ENCODE measurements around the gene MTURN. TPM values are rescaled to one million over a fixed set of nuclear protein-coding genes. Genes with fewer than 3 reads are reported as not detected.

Gene MTURN
- polyA plus RNA-seq, 3 donors = 5.9 to 7.9 (median 7.5) TPM

GRCh38 chr7:30193336-30193943 is 58.7 kb downstream of the MTURN start:
- Histone ChIP-seq H3K79me2 (ENCODE audit: insufficient read depth, low read length) (no peaks in the 10 kb centered on the region), H3K4me3 (replicated peaks in 1 of 3; ENCODE audit: low read depth in 2 of 3, low read length in 3 of 3) (no peak overlapping the region), H3K9ac (ENCODE audit: insufficient read depth, low read length, poor library complexity, severe bottlenecking) (no peak overlapping the region), H3K4me1 (ENCODE audit: control insufficient read depth in 1 of 2, insufficient read depth in 2 of 2, low read length in 2 of 2) (no peaks in the 10 kb centered on the region), H3K4me2 (replicated peaks; ENCODE audit: extremely low read depth, low read length, poor library complexity, severe bottlenecking) (no peak overlapping the region), H3K9me3 (replicated peaks in 1 of 2; ENCODE audit: control insufficient read depth in 1 of 2, insufficient read depth in 1 of 2, low read length in 2 of 2) (peaks cover 41 to 51% of the 10 kb centered on the region in 2 donors), H4K20me1 (ENCODE audit: insufficient read depth, low read length) (no peaks in the 10 kb centered on the region), H2AFZ (ENCODE audit: insufficient read depth, low read depth, low read length, poor library complexity, severe bottlenecking) (no peak overlapping the region), H3K27ac (ENCODE audit: low read depth in 1 of 2, low read length in 2 of 2) (no peak overlapping the region), H3K27me3 (ENCODE audit: control insufficient read depth in 2 of 2, insufficient read depth in 2 of 2, low read length in 2 of 2) (no peaks in the 10 kb centered on the region), H3K36me3 (replicated peaks in 1 of 2; ENCODE audit: control insufficient read depth in 1 of 2, insufficient read depth in 2 of 2, low read length in 2 of 2) (peaks cover 0 to 2% of the 10 kb centered on the region in 2 donors)
- Mint-ChIP-seq H3K9me3 (peaks cover 45 to 72% (median 61%) of the 10 kb centered on the region in 7 donors), H3K36me3 (peaks cover 12 to 16% of the 10 kb centered on the region in 2 donors), H3K4me1 (no peaks in the 10 kb centered on the region), H3K27me3 (ENCODE audit: low read depth in 3 of 3) (peaks cover 0 to 3% (median 0%) of the 10 kb centered on the region in 3 donors), H3K27ac (peak overlapping the region in 1 of 7 donors; percentile 54), H3K4me3 (no peak overlapping the region)
- no peak for TF ChIP-seq CTCF (IDR thresholded peaks at IDR 0.05)
- WGBS (ENCODE audit: insufficient coverage) = 100% methylated on average over 3 of the region's 5 CpGs
- intact Hi-C loops (cut with micrococcal nuclease) = no loop called here
- no peak for DNase-seq

GRCh38 chr7:30196408-30196807 is 61.6 kb downstream of the MTURN start:
- no peak overlapping the region for H3K4me3 ChIP-seq (replicated peaks in 1 of 3; ENCODE audit: low read depth in 2 of 3, low read length in 3 of 3)
- H3K4me1 ChIP-seq (ENCODE audit: control insufficient read depth in 1 of 2, insufficient read depth in 2 of 2, low read length in 2 of 2) = peaks cover 2 to 5% of the 10 kb centered on the region in 2 donors
- no peak overlapping the region for H3K27ac Mint-ChIP-seq
- no peak overlapping the region for H3K4me2 ChIP-seq (replicated peaks; ENCODE audit: extremely low read depth, low read length, poor library complexity, severe bottlenecking)
- no peak for DNase-seq
- no peaks in the 10 kb centered on the region for H3K79me2 ChIP-seq (ENCODE audit: insufficient read depth, low read length)
- no peak overlapping the region for H3K4me3 Mint-ChIP-seq
- H3K27me3 ChIP-seq (ENCODE audit: control insufficient read depth in 2 of 2, insufficient read depth in 2 of 2, low read length in 2 of 2) = no peaks in the 10 kb centered on the region
- peaks cover 13 to 14% of the 10 kb centered on the region in 2 donors for H3K36me3 Mint-ChIP-seq
- H4K20me1 ChIP-seq (ENCODE audit: insufficient read depth, low read length) = no peaks in the 10 kb centered on the region
- H3K9ac ChIP-seq (ENCODE audit: insufficient read depth, low read length, poor library complexity, severe bottlenecking) = no peak overlapping the region
- H3K27me3 Mint-ChIP-seq (ENCODE audit: low read depth in 3 of 3) = peaks cover 0 to 3% (median 0%) of the 10 kb centered on the region in 3 donors
- intact Hi-C loops (cut with micrococcal nuclease) = no loop called here
- peaks cover 34 to 45% (median 40%) of the 10 kb centered on the region in 7 donors for H3K9me3 Mint-ChIP-seq
- H3K9me3 ChIP-seq (replicated peaks in 1 of 2; ENCODE audit: control insufficient read depth in 1 of 2, insufficient read depth in 1 of 2, low read length in 2 of 2) = peaks cover 28 to 31% of the 10 kb centered on the region in 2 donors
- peaks cover 10% of the 10 kb centered on the region for H3K4me1 Mint-ChIP-seq
- H3K27ac ChIP-seq (ENCODE audit: low read depth in 1 of 2, low read length in 2 of 2) = no peak overlapping the region
- TF ChIP-seq CTCF (IDR thresholded peaks at IDR 0.05) = no peak
- no peaks in the 10 kb centered on the region for H3K36me3 ChIP-seq (replicated peaks in 1 of 2; ENCODE audit: control insufficient read depth in 1 of 2, insufficient read depth in 2 of 2, low read length in 2 of 2)
- H2AFZ ChIP-seq (ENCODE audit: insufficient read depth, low read depth, low read length, poor library complexity, severe bottlenecking) = no peak overlapping the region

Data from CD14-positive monocyte (primary cell).